ENCODE results near the gene GTF2I.

DNA sequence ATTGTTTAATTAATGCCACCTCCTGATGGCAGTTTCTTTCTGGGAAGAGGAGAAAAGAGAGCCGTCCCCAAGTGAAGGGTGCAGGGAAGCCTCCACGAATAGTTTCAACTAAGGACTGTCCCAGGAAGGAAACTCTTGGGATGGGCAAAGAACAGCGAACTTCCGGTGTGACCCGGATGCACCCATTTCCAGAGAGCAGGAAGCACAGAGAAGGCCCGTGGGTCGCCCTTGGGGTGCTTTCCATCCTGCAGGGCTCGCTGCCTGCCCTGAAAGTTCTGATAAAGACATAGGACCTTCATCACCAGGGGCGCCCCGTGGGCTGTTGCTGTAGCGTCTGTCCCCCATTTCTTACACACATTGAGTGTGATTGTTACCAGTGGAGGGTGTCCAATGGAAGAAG, 27.0 kb downstream of the GTF2I start:
- TF ChIP-seq EZH2 (IDR thresholded peaks at IDR 0.05; ENCODE audit: insufficient read depth, low read length) = no peak
- TF ChIP-seq, protein P1, sequence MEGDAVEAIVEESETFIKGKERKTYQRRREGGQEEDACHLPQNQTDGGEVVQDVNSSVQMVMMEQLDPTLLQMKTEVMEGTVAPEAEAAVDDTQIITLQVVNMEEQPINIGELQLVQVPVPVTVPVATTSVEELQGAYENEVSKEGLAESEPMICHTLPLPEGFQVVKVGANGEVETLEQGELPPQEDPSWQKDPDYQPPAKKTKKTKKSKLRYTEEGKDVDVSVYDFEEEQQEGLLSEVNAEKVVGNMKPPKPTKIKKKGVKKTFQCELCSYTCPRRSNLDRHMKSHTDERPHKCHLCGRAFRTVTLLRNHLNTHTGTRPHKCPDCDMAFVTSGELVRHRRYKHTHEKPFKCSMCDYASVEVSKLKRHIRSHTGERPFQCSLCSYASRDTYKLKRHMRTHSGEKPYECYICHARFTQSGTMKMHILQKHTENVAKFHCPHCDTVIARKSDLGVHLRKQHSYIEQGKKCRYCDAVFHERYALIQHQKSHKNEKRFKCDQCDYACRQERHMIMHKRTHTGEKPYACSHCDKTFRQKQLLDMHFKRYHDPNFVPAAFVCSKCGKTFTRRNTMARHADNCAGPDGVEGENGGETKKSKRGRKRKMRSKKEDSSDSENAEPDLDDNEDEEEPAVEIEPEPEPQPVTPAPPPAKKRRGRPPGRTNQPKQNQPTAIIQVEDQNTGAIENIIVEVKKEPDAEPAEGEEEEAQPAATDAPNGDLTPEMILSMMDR (IDR thresholded peaks at IDR 0.05; ENCODE audit: insufficient read depth, low read depth, low read length) = no peak
